Gastroesophageal sphincter (tissue), 3 donors: Measurements from ENCODE around the gene CORIN.

Experiments used
- CTCF ChIP-seq, 4 experiments: fragments of 200-600 bp in 2 of 4; fragments of 450-650 bp in 2 of 4; sonication (generic) in 1 of 4; IDR thresholded peaks; one replicate each; pipeline ENCODE4 v1.5.1; 2017 to 2019; ENCODE audit warnings: antibody characterized with exemption in 4 of 4, mild to moderate bottlenecking in 2 of 4, moderate library complexity in 2 of 4
- EP300 ChIP-seq: sonication (generic); formaldehyde crosslinking; IDR thresholded peaks from one replicate; pipeline ENCODE4 v1.6.1; 2017; ENCODE audit warnings: antibody characterized with exemption, mild to moderate bottlenecking
- POLR2A ChIP-seq, 2 donors: fragments of 450-650 bp; IDR thresholded peaks; one replicate each; pipeline ENCODE4 v1.6.1; 2017; ENCODE audit warnings: antibody characterized with exemption in 2 of 2, mild to moderate bottlenecking in 2 of 2, moderate library complexity in 1 of 2
- POLR2AphosphoS5 ChIP-seq: sonication (generic); formaldehyde crosslinking; IDR thresholded peaks from one replicate; pipeline ENCODE4 v1.6.1; 2017; ENCODE audit warnings: antibody characterized with exemption

GRCh38 chr4:47566969-47567368 is 270.9 kb downstream of the CORIN start:
- no peak for TF ChIP-seq POLR2A (IDR thresholded peaks at IDR 0.05)
- TF ChIP-seq CTCF (IDR thresholded peaks at IDR 0.05), result no peak
- TF ChIP-seq POLR2AphosphoS5, result no peak
- TF ChIP-seq EP300, result no peak
